GM18519 (cell line): Measurements from ENCODE around the gene NUDT2.

Experiments used
- ATAC-seq: cut with Tn5 transposase; IDR thresholded peaks from one replicate; pipeline ENCODE4 v1.9.1; 2021; ENCODE audit warnings: mild to moderate bottlenecking, moderate library complexity; ENCODE audit not compliant: unreplicated experiment, low FRiP score

The NUDT2 gene

GRCh38 chr9:34382054-34382453 lies 52.7 kb downstream of the NUDT2 start:
- ATAC-seq = no peak

DNA sequence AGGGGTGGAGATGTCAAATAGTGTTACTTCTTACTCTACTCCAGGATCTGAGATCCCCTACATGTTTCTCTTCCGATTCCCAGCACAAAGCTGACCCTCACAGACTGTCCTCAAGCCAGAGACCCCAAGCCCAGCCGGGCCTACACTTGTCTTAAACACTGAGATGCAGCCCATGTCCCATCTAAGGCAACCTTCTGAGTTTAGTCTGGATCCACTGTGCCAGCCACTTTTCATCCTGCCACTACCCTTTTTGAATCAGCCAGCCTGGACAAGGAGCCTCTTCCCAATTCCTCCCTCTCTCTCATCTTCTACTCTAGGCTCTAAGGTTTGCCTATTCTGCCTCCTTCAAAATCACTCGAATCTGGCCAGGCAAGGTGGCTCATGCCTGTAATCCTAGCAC lies 53.5 kb downstream of the NUDT2 start:
- no peak for ATAC-seq

DNA sequence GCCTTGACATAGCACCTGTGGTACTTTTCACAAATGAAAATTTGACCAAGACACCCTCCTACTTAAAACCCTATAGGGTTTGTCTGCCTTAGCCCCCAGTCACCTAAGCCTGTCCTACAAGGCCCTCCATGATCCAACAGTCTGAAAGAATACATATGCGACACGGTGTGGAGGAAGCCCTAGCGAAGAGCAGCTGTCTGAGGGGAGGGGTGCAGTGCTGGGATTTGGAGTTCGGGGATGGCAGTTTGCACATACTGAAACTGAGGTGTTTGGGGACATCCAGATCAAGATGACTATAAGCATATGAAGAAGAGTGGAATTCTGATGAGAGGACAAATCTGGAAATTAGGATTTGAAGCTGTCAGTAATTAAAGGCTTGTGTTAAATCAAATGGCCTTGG lies 54.5 kb downstream of the NUDT2 start:
- ATAC-seq = no peak

GRCh38 chr9:34384368-34385165 lies 55.2 kb downstream of the NUDT2 start:
- ATAC-seq = no peak

- no peak for ATAC-seq
These were observed 56.3 kb downstream of the NUDT2 start for GRCh38 chr9:34385561-34386230.

GRCh38 chr9:34386656-34387055 lies 57.3 kb downstream of the NUDT2 start:
- no peak for ATAC-seq

- ATAC-seq = no peak
These were observed 57.9 kb downstream of the NUDT2 start for GRCh38 chr9:34387239-34387638.

- ATAC-seq = no peak
These were observed 63.1 kb downstream of the NUDT2 start for GRCh38 chr9:34392511-34392910.
